GM20431 (cell line): ENCODE results near the gene KLK15.

Experiments
- in situ Hi-C: fragments of 300-500 bp; cut with MseI, MboI; formaldehyde crosslinking; loops from one replicate; pipeline ENCODE4 v1.15.0; 2020; ENCODE audit warnings: low sequenced_read_pairs; ENCODE audit not compliant: unreplicated experiment

The KLK15 gene

DNA sequence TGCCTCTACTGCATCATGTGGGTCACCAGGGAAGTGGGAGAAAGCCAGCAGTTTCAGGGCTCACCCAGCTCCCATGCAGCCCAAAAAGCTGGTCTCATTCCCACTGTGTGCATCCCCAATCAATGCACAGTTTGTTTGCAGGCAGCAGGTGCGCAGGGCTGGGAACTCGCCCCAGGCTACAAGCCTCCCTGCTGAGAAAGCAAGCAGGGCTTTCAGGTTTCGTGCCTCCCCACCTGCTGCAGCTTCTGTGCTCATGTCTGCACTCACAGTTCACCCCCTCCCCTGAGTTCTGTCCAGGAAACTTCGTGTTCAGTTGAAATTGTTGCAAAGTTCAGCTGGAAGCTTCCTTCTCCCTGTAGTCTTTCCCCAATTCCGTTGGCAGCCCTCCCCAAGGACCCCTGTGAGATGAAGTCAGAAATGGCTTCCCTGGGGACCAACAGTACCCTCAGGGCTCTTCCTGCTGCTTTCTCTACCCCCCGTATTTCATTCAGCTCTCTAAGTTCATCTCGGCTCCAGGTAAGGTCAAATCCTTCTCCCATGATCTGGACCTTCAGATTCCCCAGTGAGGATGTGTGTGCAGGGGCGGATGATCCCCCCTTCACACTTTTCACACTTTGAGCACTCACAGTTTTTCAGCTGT, 11.0 kb upstream of the KLK15 start:
- in situ Hi-C loops, result no loop called here

DNA sequence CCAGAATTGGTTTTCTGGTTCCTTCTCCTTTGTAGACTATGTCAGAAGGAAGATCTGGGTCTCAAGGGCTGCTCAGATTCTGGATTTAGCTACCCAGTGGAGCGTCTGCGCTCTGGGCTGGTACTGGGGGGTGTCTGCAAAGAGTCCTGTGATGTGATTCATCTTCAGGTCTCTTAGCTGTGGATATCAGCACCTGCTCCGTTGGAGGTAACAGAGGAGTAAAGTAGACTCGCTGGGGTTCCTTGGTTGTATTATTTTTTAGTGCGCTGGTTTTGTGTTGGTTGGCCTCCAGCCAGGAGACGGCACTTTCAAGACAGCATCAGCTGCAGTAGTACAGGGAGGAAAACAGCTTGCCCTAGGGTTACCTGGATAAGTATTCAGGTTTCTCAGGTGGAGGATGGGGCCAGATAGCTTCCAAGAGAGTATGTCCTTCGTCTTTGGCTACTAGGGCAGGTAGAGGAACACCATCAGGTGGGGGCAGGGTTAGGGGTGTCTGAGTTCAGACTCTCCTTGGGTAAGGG, 10.4 kb upstream of the KLK15 start:
- in situ Hi-C loops, result no loop called here

DNA sequence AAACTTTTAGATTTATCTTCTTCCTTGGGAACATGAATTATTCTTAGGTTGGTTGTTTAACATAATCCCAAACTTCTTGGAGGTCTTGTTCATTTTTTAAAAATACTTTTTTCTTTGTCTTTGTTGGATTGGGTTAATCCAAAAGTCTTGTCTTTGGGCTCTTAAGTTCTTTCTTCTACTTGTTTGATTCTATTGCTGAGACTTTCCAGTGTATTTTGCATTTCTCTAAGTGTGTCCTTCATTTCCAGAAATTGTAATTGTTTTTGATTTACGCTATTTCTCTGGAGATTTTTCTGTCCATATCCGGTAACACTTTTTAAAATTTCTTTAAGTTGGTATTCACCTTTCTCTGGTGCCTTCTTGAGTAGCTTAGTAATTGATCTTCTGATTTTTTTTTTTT, 9.8 kb upstream of the KLK15 start:
- in situ Hi-C loops, result no loop called here

DNA sequence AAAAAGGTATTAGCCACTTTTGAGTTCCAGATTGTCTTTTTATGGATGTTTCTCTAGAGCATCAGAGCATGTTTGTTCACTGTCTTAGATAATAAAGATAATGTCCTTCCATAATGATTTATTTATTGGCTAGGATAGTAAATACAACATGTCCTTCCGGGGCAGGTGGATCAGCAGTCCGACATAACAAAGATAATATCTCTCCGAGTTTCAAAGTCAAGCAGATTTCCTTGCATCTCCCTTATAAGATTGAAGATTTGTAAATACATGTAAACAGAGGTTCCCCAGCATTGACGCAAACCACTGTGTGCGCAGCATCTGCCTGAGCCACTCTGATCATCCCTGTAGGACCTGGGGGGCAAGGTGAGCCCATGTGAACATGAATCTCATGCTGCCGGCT, 8.8 kb upstream of the KLK15 start:
- in situ Hi-C loops, result no loop called here

DNA sequence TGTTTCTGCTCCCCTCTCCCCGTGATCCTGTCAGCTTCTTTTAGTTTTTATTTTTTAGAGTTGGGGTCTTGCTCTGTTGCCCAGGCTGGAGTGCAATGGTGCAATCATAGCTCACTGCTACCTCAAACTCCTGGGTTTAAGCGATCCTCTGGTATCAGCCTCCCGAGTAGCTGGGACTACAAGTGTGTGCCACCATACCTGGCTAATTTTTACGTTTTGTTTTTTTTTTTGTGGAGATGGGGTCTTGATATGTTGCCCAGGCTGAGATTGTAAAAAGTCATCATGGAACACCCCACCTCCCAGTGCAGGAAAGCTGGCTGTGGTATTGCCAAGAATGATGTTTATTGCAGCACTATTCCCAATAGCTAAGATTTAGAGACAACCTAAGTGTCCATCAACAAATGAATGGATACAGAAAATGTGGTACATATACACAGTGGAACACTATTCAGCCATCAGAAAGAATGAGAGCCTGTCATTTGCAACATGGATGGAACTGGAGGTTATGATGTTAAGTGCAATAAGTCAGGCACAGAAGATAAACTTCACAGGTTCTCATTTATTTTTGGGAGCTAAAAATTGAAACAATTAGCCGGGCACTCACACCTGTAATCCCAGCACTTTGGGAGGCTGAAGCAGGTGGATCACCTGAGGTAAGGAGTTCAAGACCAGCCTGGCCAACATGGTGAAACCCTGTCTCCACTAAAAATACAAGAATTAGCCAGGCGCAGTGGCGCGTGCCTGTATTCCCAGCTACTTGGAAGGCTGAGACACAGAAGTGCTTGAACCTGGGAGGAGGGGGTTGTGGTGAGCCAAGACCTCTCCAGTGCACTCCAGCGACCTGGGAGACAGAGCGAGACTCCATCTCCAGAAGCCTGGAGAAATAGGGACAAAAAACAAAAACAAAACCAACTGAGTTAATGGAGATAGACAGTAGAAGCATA, 6.6 kb upstream of the KLK15 start:
- in situ Hi-C loops, result no loop called here

DNA sequence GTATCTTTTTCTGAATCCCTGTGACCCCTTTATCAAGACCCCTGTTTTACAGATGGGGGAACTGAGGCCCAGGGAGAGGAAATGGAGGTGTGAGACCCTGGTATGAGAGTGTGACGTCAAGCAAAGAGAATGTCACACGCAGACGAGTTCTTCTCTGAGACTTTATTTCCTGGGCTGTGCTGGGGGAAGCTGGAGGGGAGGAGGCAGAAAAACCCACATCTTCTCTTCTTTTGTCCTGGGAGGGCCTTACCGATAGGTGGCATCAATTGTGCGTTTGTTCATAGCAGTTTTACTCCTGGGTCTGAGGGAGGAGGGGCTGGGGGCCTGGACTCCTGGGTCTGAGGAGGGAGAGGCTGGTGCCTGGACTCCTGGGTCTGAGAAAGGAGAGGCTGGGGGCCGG, 4.9 kb upstream of the KLK15 start:
- in situ Hi-C loops, result no loop called here

DNA sequence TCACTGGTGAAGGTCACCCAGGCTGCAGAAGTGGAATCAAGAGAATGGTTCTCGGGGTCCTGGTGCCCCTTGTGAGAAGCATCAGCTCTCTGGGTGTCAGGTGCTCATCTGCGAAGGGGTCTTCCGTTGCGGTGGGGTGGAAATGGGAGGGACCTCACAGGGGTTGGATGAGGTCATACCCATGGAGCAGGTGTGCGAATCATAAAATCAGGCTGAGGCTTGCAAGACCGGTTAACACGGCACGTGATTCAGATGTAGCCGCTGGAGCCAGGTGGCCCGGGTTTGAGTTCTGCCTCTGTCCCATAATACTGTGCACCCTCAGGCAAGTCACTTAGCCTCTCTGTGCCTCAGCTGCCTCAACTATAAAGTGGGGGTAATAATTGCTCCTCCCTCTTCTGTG, 3.9 kb upstream of the KLK15 start:
- in situ Hi-C loops, result no loop called here

DNA sequence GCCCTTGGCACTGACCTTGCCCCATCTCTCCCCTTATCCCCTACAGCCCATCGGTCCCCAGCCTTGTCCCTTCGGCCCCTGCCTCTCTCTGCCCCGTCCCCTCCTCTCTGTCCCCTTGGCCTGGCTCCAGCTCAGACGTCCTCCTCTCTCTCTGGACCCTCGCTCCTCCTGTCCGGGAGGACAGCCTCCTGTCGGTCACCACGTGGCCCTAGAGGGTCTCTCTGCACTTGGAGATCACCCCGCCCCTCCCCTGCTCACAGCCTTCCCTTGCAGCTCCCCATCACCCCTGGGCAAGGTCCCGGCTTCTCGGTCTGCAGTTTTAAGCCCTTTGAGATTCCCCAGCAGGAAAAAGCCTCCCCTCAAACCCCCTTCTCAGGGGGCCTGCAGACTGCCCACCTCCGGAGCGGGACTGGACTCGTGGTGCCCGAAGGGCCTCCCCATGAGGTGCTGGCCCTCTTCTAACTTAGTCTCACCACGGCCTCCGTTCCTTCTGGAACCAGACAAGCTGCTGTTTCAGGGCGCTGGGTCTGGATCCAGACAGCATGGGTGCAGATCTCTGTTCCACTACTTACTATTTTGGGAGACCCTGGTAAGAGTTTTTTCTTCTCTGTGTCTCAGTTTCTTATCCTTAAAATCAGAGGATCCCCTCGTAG, 3.3 kb upstream of the KLK15 start:
- in situ Hi-C loops, result no loop called here

DNA sequence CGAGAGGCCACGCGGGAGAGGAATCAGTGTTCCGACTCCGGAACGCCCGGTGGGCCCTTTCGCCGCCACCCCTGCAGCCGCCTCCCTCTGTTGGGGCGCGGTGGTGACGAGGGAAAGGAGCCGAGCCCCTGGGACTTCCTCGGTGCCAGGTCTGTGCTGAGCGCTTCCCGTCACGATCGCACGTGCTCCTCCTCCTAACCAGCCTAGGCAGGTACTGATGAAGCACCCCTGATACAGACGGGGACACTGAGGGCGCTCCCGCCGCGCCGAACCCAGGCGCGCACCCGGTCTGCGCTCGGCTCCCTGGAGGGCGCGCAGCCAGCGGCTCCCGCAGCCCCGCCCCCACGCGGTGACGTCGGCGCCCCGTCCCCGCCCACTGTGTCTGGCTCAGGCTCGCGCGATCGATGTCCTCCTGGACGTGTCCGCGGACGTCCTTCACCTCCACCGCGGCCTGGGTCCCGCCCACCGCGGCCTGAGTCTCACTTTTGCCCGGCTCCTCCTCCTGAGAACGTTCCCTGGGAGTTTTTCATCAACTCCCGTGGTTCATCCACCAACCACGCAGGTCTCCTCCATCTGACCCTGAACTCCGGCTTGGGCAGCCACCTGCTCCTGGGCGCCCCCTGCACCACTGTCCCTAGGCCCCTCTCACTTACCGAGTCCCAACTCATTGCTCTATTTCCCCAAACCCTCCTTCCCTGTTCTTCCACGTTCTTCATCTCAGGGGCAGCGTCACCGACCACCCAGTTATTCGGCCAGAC, 2.6 kb upstream of the KLK15 start:
- in situ Hi-C loops, result no loop called here

DNA sequence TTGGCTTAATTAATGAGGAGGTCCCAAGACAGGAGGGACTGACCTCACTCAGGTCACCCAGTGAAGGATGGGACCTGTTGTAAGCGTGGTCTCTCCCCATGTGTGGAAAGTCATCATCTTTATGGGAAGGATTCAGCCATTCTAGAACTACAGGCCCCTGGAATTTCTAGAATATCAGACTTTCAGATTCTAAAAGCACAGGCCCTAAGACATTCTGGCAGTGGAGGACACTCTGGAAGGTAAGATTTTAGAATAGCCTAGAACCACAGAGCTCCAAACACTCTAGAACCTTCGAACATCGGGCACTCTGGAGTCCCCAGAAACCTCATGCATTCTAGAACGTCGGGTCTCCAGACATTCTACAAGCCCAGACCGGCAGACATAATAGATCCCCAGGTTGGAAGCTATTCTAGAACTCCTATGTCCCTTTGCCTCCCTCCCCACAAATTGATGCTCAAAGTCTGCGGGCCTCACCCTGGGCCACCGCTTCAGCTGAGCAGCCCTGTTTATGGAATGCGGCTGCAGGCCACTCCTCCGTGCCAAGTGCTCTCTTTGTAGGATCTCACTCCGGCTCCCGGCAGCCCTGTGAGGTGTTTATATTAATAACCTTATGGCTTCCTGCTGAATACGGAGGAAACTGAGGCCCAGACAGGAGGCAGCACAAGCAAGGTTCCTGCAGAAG, 1.9 kb upstream of the KLK15 start:
- in situ Hi-C loops, result no loop called here

DNA sequence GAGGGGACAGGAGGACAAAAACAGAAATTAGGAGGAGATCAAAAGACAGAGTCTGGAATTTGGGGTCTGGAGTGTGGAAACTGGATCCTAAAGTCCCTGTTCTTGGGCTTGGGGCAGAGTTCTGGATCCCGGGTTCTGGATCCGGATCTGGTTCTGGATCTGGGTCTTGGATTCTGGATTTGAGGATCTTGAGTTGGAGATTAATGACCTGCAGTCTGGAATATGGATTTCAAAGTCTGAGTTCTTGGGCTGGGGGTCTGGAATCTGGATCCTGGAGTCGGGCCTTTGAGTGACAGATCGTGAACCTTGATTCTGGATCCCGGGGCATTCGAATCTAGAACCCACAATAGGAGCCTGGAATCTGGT, 411 bp upstream of the KLK15 start:
- in situ Hi-C loops, result no loop called here

DNA sequence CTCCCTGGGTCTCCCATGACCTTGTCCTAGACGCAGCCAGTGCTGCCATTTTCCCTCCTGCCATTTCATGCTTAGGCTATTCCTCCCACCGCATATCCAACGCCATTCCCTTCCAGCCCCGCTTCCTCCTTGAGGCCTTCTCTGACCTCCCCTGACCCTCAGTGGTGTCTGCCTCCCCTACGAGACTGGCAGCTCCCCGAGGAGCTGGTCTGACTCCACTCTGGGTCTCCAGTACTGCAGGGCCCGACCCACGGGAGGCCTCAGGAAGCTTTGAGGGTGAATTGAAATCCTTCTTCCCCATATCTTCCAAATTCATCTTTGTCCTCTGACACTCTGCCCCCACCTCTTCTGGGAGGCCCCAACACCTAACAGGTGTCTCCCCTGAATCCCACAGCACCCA, 708 bp downstream of the KLK15 start:
- in situ Hi-C loops, result no loop called here

DNA sequence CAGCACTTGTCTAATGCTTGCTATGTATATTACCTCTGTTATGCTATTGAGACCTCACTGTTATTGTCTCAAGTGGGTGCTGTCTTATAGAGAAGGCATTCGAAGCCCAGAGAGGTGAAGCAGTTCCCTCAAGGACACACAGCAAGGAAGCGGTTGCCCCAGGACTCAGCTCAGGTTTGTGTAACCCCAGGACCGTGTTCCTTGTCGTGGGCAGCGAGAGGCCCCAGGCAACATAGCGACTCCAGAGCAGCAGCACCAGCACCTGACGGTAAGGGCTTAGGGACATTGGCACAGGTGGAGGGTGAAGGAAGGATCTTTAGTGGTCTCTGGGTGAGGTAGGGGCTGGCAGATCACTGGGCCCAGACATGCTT, 2.4 kb downstream of the KLK15 start:
- in situ Hi-C loops, result no loop called here

DNA sequence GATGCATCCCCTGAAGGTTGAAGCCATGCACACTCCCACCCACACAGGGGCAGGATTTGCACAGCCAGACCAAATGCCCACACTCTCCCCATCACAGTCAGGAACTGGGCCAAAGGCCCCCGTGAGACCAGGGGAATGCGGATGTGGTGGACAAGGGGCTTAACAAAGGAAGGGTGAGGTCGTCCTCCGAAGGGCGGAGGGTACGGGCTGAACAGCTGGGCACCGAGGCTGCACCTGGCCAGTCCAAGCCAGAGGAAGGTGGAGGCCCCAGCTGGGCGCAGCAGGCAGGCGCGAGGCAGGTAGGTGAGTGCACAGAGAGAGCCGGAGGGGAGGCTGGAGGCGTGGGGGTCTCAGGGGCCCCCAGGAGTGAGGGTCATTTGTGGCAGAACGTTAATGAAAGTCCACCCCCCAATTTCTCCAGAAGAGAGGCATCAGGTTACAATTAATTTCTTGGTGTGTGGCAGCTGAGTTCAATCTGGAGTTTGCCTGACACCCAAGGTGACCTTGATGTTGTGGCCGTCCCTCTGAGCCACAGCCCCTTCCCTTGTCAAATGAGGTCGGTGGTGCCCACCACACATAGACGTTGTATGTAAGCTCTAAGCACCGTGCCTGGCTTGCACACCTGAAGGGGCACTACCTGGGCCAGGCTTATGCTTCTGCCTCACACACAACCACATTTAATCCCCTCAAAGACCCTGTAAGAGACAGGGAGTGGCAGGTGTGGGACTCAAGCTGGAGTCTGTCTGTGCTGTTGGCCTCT, 2.9 kb downstream of the KLK15 start:
- in situ Hi-C loops, result no loop called here

DNA sequence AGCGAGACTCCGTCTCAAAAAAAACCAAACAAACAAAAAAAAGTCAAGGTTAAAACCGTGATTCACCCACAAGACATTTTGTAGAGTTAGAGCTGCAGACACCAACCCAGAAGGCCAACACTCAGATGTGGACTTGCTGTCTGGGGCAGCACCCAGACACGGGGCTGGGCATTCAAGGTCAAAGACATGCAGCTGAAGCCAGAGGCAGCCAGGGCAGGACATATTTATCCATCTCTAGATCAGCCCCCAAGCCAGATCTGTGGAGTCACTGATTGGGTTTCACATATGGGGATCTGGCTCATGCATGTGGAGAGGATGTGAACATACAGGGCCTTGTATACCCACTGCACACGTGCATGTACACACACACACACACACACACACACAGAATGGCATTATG, 3.6 kb downstream of the KLK15 start:
- in situ Hi-C loops, result no loop called here

DNA sequence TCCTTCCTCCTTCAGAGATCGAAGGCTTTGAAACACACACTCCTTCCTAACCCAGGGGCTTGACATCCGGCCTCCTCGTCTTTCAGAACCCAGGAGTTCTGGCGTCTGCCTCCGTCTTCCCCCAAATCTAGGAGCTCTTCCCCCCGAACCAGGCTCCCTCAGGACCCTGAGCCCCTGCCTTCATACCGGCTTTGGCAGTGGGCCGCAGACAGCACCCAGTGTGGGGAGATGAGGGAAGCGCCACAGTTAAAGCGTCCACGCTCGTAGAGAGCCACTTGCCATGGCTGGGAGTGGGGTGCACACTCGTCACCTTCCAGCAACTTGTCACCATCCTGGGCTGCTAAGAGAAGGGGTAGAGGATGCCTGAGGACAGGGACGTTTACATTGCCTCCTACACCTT, 5.9 kb downstream of the KLK15 start:
- in situ Hi-C loops, result no loop called here

DNA sequence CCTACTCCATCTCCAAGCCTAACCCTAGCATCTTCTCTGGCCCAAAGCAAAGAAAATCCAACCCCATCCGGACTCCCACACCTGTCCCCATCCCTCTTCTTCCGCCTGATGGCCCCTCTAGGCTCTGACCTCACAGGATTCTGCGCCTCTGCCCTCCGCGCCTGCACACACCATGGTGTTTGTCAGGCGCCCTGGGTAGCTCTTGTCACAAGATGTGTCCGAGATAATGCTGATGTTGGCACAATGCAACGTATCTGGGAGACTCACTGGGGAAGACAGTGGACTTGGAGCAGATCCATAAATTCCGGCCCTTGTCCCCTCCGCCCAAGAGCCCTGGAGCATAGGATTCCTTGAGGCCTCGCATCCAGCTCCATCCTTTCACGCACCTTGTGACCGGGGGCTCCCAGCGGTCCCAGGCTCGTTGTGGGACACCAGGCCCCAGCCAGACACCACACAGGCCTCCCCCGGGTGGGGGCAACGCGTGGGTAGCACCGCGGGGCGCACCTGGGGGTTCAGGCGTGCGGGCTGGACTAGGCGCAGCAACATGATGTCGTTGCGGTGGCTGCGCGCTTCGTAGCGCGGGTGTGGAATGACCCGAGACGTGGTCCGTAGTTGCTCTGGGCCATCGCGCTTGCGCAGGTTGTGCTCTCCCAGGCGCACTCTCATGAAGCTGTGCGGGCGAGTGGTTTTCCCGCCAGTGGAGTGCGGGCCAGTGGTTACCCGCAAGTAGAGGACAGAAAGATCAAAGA, 6.7 kb downstream of the KLK15 start:
- in situ Hi-C loops, result no loop called here

DNA sequence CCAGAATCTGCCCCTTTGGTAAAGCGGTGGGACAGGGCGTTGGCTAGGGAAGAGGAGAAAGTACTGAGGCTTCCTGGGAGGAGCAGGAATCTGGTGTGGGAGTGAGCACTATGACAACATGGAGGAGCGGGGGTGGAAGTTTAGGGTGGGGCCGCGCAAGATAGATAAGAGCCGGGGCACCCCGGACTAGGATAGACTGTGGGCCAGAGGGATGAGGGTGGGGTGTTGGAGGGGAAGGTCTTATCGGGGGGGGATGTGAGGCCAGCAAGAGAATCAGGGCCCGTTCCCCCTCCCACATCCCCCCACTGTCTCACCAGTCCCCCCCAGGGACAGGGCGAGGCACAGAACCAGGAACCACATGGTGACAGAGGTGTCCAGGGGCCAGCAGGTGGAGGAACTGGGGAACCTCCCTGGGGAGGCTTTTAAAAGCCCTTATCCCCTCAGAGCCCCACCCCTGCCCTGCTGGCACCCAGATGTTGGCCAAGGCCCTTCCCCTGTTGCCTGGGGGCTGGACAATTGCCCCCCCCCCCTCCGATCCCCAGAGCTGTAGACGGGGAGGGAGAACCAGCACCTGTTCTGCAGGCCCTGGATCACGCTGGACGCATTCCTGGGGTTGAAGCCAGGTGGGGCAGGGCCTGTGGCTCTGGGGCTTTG, 9.9 kb downstream of the KLK15 start, which contains the start of gene KLK1:
TSS of gene KLK1 (minus strand) at position 399 of the 654 bp plus-strand sequence. CDS start at position 360, 39 bp downstream.
- in situ Hi-C loops, result no loop called here
